GM12864 (cell line): ENCODE data around the gene PIGK.

Experiments
- DNase-seq: peaks from one replicate; pipeline ENCODE4 v3.0.0-alpha.2; 2011; ENCODE audit warnings: low read depth
- H3K4me3 ChIP-seq: 2 replicates; pipeline ENCODE4 v1.5.1; 2011; ENCODE audit warnings: mild to moderate bottlenecking, low read depth, low read length, control low read depth
- CTCF ChIP-seq: IDR thresholded peaks from 2 replicates; pipeline ENCODE4 v1.5.1; 2011; ENCODE audit warnings: low read depth, mild to moderate bottlenecking, moderate library complexity, low read length, control low read depth, inconsistent platforms; ENCODE audit errors: missing control alignments

The PIGK gene

DNA sequence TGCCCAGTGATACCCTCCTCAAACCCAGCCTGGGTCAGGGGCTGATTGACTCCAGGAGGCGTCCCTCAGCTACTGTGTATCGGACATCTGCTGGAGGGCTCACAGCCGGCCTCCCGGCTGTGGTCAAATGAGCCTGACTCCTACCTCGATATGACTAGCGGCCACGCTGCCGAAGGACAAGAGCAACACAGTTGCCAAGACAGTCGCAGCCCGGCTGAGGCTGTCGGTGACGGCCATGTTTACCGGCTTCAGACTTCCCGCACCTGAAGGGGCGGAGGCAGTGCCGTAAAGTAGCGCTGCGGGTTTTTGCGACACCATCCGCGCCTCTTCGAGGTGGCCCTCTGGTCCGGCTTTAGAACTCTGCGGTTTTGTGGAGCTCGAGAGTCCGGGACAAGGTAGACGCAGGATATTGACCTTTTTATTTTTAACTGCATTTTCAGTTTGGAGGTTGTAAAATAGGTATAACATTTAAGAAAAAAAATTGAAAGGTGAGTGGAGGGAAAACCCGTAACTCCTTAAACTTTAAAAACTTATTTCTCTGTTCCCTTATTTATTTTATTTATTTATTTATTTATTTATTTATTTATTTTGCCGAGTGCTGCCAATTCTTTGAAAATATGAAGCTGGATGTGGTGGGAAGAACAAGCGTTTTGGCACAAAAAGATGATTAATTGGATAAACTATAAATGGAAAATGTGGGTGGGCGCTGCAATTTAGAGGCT is at the start of gene PIGK:
PIGK (minus strand) TSS at position 265 of the 722 bp plus-strand sequence; CDS start at position 237, 28 bp downstream.
- peak; percentile 78 for DNase-seq
- TF ChIP-seq CTCF, result no peak
- H3K4me3 ChIP-seq, result peak within 1 kb of the TSS; percentile 68

DNA sequence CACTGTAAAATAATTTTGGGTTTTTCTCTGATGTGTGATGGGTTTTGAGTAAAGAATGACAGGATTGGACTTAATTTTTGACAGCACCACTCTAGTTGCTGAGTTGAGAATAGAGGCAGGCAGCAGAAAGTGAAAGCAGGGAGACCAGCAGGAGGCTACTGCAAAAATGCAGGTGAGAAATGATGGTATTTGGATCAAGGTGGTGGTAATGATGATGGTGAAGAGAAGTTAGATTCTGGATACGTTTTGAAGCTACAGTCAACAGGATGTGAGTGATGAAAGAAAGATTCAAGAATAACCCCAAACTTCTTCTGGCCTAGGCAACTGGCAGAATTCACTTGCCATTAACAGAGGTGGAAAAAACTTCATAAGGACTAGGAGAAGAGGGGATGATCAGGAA is 47.8 kb upstream of the PIGK start:
- H3K4me3 ChIP-seq, result no peak overlapping the region
- DNase-seq, result no peak
- no peak for TF ChIP-seq CTCF

GRCh38 chr1:77265180-77265579 is 46.0 kb upstream of the PIGK start:
- no peak overlapping the region for H3K4me3 ChIP-seq
- DNase-seq, result no peak
- TF ChIP-seq CTCF, result no peak

- no peak for DNase-seq
- no peak for TF ChIP-seq CTCF
- no peak overlapping the region for H3K4me3 ChIP-seq
Observed at GRCh38 chr1:77263708-77264107, 44.5 kb upstream of the PIGK start.

GRCh38 chr1:77253211-77253610 is 34.0 kb upstream of the PIGK start:
- no peak for DNase-seq
- no peak overlapping the region for H3K4me3 ChIP-seq
- no peak for TF ChIP-seq CTCF

DNA sequence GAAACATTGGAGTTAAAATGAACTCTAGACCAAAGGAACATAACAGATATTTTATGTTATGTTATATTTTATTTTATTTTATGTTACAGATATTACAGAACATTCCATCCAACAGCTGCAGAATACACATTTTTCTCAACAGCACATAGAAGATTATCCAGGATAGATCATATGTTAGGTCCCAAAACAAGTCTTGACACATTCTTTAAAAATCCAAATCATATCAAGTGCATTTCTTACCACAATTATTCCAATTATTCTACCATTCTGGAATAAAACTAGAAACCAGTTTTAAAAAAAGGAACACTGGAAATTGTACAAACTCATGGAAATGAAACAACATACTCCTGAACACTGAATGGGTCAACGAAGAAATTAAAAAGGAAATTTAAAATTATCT is 30.9 kb upstream of the PIGK start:
- H3K4me3 ChIP-seq, result no peak overlapping the region
- no peak for DNase-seq
- no peak for TF ChIP-seq CTCF

DNA sequence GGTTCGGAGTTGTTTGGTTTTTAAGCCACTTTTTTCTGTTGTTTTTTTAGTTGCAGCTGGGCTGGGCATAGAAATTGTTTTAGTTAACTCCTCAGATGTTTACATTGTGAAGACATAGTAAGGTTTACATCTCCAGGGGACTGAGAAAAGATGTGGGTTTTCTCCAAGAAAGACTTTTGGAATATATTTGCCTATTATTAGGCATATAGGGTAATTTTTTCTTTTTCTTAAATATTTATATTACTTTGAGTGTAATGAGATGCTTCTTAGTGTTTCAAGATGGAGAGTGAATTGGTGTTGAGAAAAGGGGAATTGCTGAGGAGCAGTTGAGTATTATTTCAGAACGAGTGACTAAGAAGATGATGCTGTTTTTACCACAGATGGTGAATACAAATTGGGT is 26.6 kb upstream of the PIGK start:
- H3K4me3 ChIP-seq, result no peak overlapping the region
- no peak for DNase-seq

More for the DNA sequence above, 26.6 kb upstream of the PIGK start:
- no peak for TF ChIP-seq CTCF
